HepG2 (cell line): Measurements from ENCODE around the gene SUPT4H1. TPM values are rescaled to one million over a fixed set of nuclear protein-coding genes. Genes with fewer than 3 reads are reported as not detected.

Experiments used
- ATAC-seq: fragments of 200-7000 bp; cut with Tn5 transposase; 3 replicates; pipeline ENCODE4 v1.9.1; 2020; ENCODE audit warnings: mild to moderate bottlenecking, moderate library complexity
- BruUV-seq: library from RNA; stranded (reverse); fragments of 400-500 nt; replicated peaks from 2 replicates; lab custom pipeline; 2021; lab: Mats Ljungman, UMichigan
- CTCF ChIA-PET: fragments of 300-600 bp; formaldehyde crosslinking; extraction: SDS; loops from one replicate; lab custom pipeline; 2021; ENCODE audit warnings: low total read pairs, inconsistent platforms, low intra/inter-chr PET ratio; lab: Yijun Ruan, JAX
- POLR2A ChIA-PET: fragments of 350-600 bp; sonication (Branson Sonifier 250); formaldehyde crosslinking; loops from one replicate; lab custom pipeline; 2020; ENCODE audit warnings: antibody characterized with exemption, inconsistent platforms; lab: Yijun Ruan, JAX
- DNase-seq: peaks from one replicate; pipeline ENCODE4 v3.0.0-alpha.2; 2015; ENCODE audit warnings: low spot score
- FAIRE-seq: peaks from 3 replicates; lab custom pipeline; 2011; peaks lifted over from hg19 to GRCh38; lab: Jason Lieb, UNC
- H2AFZ ChIP-seq: one replicate; pipeline ENCODE4 v1.6.1; 2011; ENCODE audit warnings: low read length, inconsistent platforms
- H3K27ac ChIP-seq: fragments of 300-600 bp; 3 replicates; pipeline ENCODE4 v1.8.0; 2011; ENCODE audit warnings: mixed run types, mild to moderate bottlenecking, mixed read lengths, low read length, inconsistent platforms; ENCODE audit not compliant: insufficient read depth; ENCODE audit errors: extremely low read length
- H3K27me3 ChIP-seq, 2 experiments: fragments of 200-600 bp in 1 of 2; 2 replicates in 1 of 2; 3 replicates in 1 of 2; pipeline versions ENCODE4 v1.6.0 to v1.8.0; 2011; ENCODE audit warnings: low read length in 2 of 2, mild to moderate bottlenecking in 2 of 2, moderate library complexity in 2 of 2, inconsistent platforms in 1 of 2; ENCODE audit not compliant: insufficient read depth in 2 of 2, control insufficient read depth in 1 of 2
- H3K36me3 ChIP-seq, 2 experiments: fragments of 200-600 bp in 1 of 2; replicated peaks in 1 of 2; 2 replicates in 1 of 2; 3 replicates in 1 of 2; pipeline versions ENCODE4 v1.5.1 to v1.8.0; 2011; ENCODE audit warnings: low read length in 2 of 2, inconsistent platforms in 1 of 2; ENCODE audit not compliant: insufficient read depth in 2 of 2, control insufficient read depth in 1 of 2
- H3K4me1 ChIP-seq: 2 replicates; pipeline ENCODE4 v1.5.1; 2012; ENCODE audit warnings: low read length, inconsistent platforms; ENCODE audit not compliant: insufficient read depth
- H3K4me2 ChIP-seq: 2 replicates; pipeline ENCODE4 v1.6.0; 2011; ENCODE audit warnings: low read depth, low read length, inconsistent platforms
- H3K4me3 ChIP-seq, 3 experiments: fragments of 200-600 bp in 1 of 3; sonication (generic), shearing (Covaris generic) in 1 of 3; replicated peaks in 1 of 3; 2 replicates each; pipeline ENCODE4 v1.5.1; 2011 to 2016; ENCODE audit warnings: low read length in 3 of 3, inconsistent platforms in 2 of 3, low read depth in 2 of 3, mild to moderate bottlenecking in 2 of 3, control low read depth in 1 of 3, mixed read lengths in 1 of 3; ENCODE audit not compliant: insufficient read depth in 1 of 3
- H3K79me2 ChIP-seq: one replicate; pipeline ENCODE4 v1.6.1; 2011; ENCODE audit warnings: low read length, inconsistent platforms; ENCODE audit not compliant: insufficient read depth
- H3K9ac ChIP-seq: 2 replicates; pipeline ENCODE4 v1.6.0; 2011; ENCODE audit warnings: mild to moderate bottlenecking, low read depth, low read length, inconsistent platforms; ENCODE audit not compliant: insufficient read depth
- H3K9me3 ChIP-seq: 2 replicates; pipeline ENCODE4 v1.5.1; 2012; ENCODE audit warnings: mild to moderate bottlenecking, low read length
- H4K20me1 ChIP-seq: 2 replicates; pipeline ENCODE4 v1.6.0; 2011; ENCODE audit warnings: inconsistent platforms, mild to moderate bottlenecking, low read length, moderate library complexity; ENCODE audit not compliant: insufficient read depth
- EP300 ChIP-seq, 3 experiments: sonication (generic) in 1 of 3; formaldehyde crosslinking in 1 of 3; IDR thresholded peaks; 2 replicates each; pipeline versions ENCODE4 v1.5.1 to v1.6.1; 2011 to 2020; ENCODE audit warnings: low read depth in 2 of 3, low read length in 2 of 3, borderline replicate concordance in 1 of 3, improper control_type of control experiment in 1 of 3, mild to moderate bottlenecking in 1 of 3, missing genetic modification reagents in 1 of 3, moderate library complexity in 1 of 3
- HMGA1 ChIP-seq: sonication (generic); formaldehyde crosslinking; conservative IDR thresholded peaks from 2 replicates; pipeline ENCODE4 v1.4.0; 2020; ENCODE audit warnings: missing genetic modification reagents
- KLF15 ChIP-seq: sonication (generic); formaldehyde crosslinking; IDR thresholded peaks from 2 replicates; pipeline ENCODE4 v1.8.1; 2023; ENCODE audit warnings: borderline replicate concordance, mild to moderate bottlenecking, inconsistent platforms, missing genetic modification reagents, mixed read lengths
- KMT2A ChIP-seq: sonication (generic); formaldehyde crosslinking; IDR thresholded peaks from 2 replicates; pipeline ENCODE4 v1.4.0; 2020; ENCODE audit warnings: missing genetic modification reagents
- MLX ChIP-seq: IDR thresholded peaks from 2 replicates; pipeline ENCODE4 v1.6.1; 2016
- PLRG1 ChIP-seq: fragments of 450-650 bp; conservative IDR thresholded peaks from 2 replicates; pipeline ENCODE4 v1.6.1; 2016
- RBM39 ChIP-seq: fragments of 200-400 bp; formaldehyde crosslinking; IDR thresholded peaks from one replicate; pipeline ENCODE4 v1.6.1; 2018; ENCODE audit warnings: antibody characterized with exemption, mild to moderate bottlenecking, low read depth, low read length; ENCODE audit not compliant: poor library complexity, severe bottlenecking
- RCOR2 ChIP-seq: IDR thresholded peaks from 2 replicates; pipeline ENCODE4 v1.6.1; 2016; ENCODE audit warnings: missing biosample characterization, missing genetic modification reagents
- XBP1 ChIP-seq: sonication (generic); formaldehyde crosslinking; IDR thresholded peaks from 2 replicates; pipeline ENCODE4 v1.5.0; 2020; ENCODE audit warnings: missing genetic modification reagents
- ZBED4 ChIP-seq: sonication (generic); formaldehyde crosslinking; IDR thresholded peaks from 2 replicates; pipeline ENCODE4 v1.4.0; 2020; ENCODE audit warnings: missing genetic modification reagents, borderline replicate concordance
- ZNF232 ChIP-seq: sonication (generic); formaldehyde crosslinking; IDR thresholded peaks from 2 replicates; pipeline ENCODE4 v1.4.0; 2020; ENCODE audit warnings: missing genetic modification reagents, borderline replicate concordance
- ZNF501 ChIP-seq: sonication (generic); formaldehyde crosslinking; IDR thresholded peaks from 2 replicates; pipeline ENCODE4 v1.5.1; 2020; ENCODE audit warnings: mild to moderate bottlenecking, moderate library complexity, missing genetic modification reagents
- ZNF782 ChIP-seq: sonication (generic); formaldehyde crosslinking; IDR thresholded peaks from 2 replicates; pipeline ENCODE4 v1.4.0; 2020; ENCODE audit warnings: missing genetic modification reagents, mild to moderate bottlenecking, borderline replicate concordance
- WGBS: methylation state at CpG from one replicate; pipeline ENCODE4 v1.1.6; 2017; ENCODE audit warnings: low lambda C conversion rate; 5-methylcytosine and 5-hydroxymethylcytosine counted together
- in situ Hi-C: cut with HindIII; loops from 2 replicates; pipeline ENCODE4 v1.10.0; 2017; ENCODE audit warnings: low pct_unique_long_range_greater_than_20kb; ENCODE audit not compliant: extremely low pct_ligation_motif_present
- intact Hi-C: fragments of 100-400 bp; cut with micrococcal nuclease; formaldehyde crosslinking; loops from one replicate; pipeline ENCODE4 v1.10.0; 2022; ENCODE audit not compliant: unreplicated experiment
- polyA plus RNA-seq, 8 experiments: library from polyadenylated mRNA; depleted of rRNA in 3 of 8; stranded (reverse) in 7 of 8; unstranded in 1 of 8; fragments of >200 nt; fragmentation: Illumina TruSeq in 4 of 8; extraction: Trizol in 4 of 8; gene quantifications; 2 replicates each; pipeline versions ENCODE4 v1.2.1 to v1.2.3, GENCODE V29; 2011 to 2016; ENCODE audit warnings: low read depth in 4 of 8, missing spikeins in 1 of 8, mixed read lengths in 1 of 8; ENCODE audit not compliant: insufficient read depth in 1 of 8
- total RNA-seq, 5 experiments: library from RNA; depleted of rRNA; stranded (reverse); fragments of >200 nt; fragmentation: Illumina TruSeq; extraction: Trizol; gene quantifications; 2 replicates each; pipeline ENCODE4 v1.2.3, GENCODE V29; 2016; ENCODE audit warnings: low read depth in 1 of 5

SUPT4H1 gene
- total and polyA plus RNA-seq, 2 of the 13 experiments (the other 11 are each of a cell fraction or from before 2014, with no cell fraction given): 155 to 244 TPM

- H3K4me3 ChIP-seq: no peak overlapping the region
- ATAC-seq (no peak), FAIRE-seq (no peak), DNase-seq (no peak)
- in situ Hi-C loops: no loop called here
- ChIA-PET CTCF (no interaction called here), POLR2A (no interaction called here)
- peaks cover 10 to 31% of the 10 kb centered on the region in 2 experiments for H3K27me3 ChIP-seq
- no peaks in the 10 kb centered on the region for H3K36me3 ChIP-seq
- no peak for TF ChIP-seq RCOR2 (CRISPR knock-in tag)
- TF ChIP-seq RBM39: peak; percentile 34
- 75% methylated on average over 23 of the region's 23 CpGs for WGBS
- no peaks in the 10 kb centered on the region for H4K20me1 ChIP-seq
- no peak overlapping the region for H3K27ac ChIP-seq
- H2AFZ ChIP-seq: no peak overlapping the region
- no TSS peak for BruUV-seq
- H3K9me3 ChIP-seq: no peaks in the 10 kb centered on the region
- H3K79me2 ChIP-seq: no peaks in the 10 kb centered on the region
- intact Hi-C loops: no loop called here
- no peak overlapping the region for H3K4me2 ChIP-seq
- peaks cover 48% of the 10 kb centered on the region for H3K4me1 ChIP-seq
- H3K9ac ChIP-seq: no peak overlapping the region
Measured at GRCh38 chr17:58330997-58331814, 20.8 kb downstream of the SUPT4H1 start.

GRCh38 chr17:58330538-58330996 lies 21.4 kb downstream of the SUPT4H1 start:
- no peaks in the 10 kb centered on the region for H3K9me3 ChIP-seq
- ATAC-seq: no peak
- H2AFZ ChIP-seq: no peak overlapping the region
- intact Hi-C loops: no loop called here
- peaks cover 10 to 37% of the 10 kb centered on the region in 2 experiments for H3K27me3 ChIP-seq
- no peak overlapping the region for H3K4me3 ChIP-seq
- ChIA-PET POLR2A (no interaction called here), CTCF (no interaction called here)
- no peaks in the 10 kb centered on the region for H4K20me1 ChIP-seq
- H3K36me3 ChIP-seq: no peaks in the 10 kb centered on the region
- H3K9ac ChIP-seq: no peak overlapping the region
- WGBS: 74% methylated on average over 10 of the region's 10 CpGs
- no peak overlapping the region for H3K4me2 ChIP-seq
- no peaks in the 10 kb centered on the region for H3K79me2 ChIP-seq
- no peak for FAIRE-seq
- H3K4me1 ChIP-seq: peaks cover 48% of the 10 kb centered on the region
- in situ Hi-C loops: no loop called here
- no peak overlapping the region for H3K27ac ChIP-seq
- BruUV-seq: no TSS peak
- TF ChIP-seq KMT2A (CRISPR knock-in tag) (no peak), ZBED4 (CRISPR knock-in tag) (no peak), ZNF782 (CRISPR knock-in tag) (no peak), HMGA1 (CRISPR knock-in tag) (no peak), ZNF232 (no peak), XBP1 (CRISPR knock-in tag) (no peak), ZNF501 (no peak), PLRG1 (no peak), EP300 (IDR thresholded peaks at IDR 0.05; ENCODE audit: low read depth in 2 of 2, low read length in 2 of 2) (no peak), EP300 (CRISPR knock-in tag; IDR thresholded peaks at IDR 0.05; ENCODE audit: borderline replicate concordance) (no peak), KLF15 (CRISPR knock-in tag) (no peak), MLX (CRISPR knock-in tag) (no peak)
- no peak for DNase-seq
